HCEC 1CT (cell line): Measurements from ENCODE around the gene ATP6V1E1.
"Not testable (repeated sequence)": the region's sequence is repeated elsewhere in the genome, so short reads cannot be mapped to it uniquely, and the experiment has no call there.

Experiments used
- DNase-seq: peaks from one replicate; pipeline ENCODE4 v3.0.0-alpha.2; 2017

ATP6V1E1 gene

GRCh38 chr22:17628406-17629172, at the start of gene ATP6V1E1:
Gene ATP6V1E1 (minus strand): TSS chr22:17628749. CDS start chr22:17628635, 114 bp downstream.
- DNase-seq: peak; percentile 95

- no peak for DNase-seq
Measured at GRCh38 chr22:17675584-17675983, 47.0 kb upstream of the ATP6V1E1 start.

- no peak for DNase-seq
Measured at GRCh38 chr22:17674152-17674551, 45.6 kb upstream of the ATP6V1E1 start.

GRCh38 chr22:17672417-17672991, 44.0 kb upstream of the ATP6V1E1 start:
- peak; percentile 11 for DNase-seq

GRCh38 chr22:17671521-17672092, 43.1 kb upstream of the ATP6V1E1 start:
- DNase-seq: not testable (repeated sequence)

- DNase-seq: no peak
Measured at GRCh38 chr22:17665854-17666253, 37.3 kb upstream of the ATP6V1E1 start.

- DNase-seq: no peak
Measured at GRCh38 chr22:17665248-17665647, 36.7 kb upstream of the ATP6V1E1 start.

- no peak for DNase-seq
Measured at GRCh38 chr22:17664414-17665055, 36.0 kb upstream of the ATP6V1E1 start.

GRCh38 chr22:17656870-17657395, 28.4 kb upstream of the ATP6V1E1 start:
- no peak for DNase-seq

GRCh38 chr22:17655289-17655688, 26.7 kb upstream of the ATP6V1E1 start:
- no peak for DNase-seq

GRCh38 chr22:17648569-17648968, 20.0 kb upstream of the ATP6V1E1 start:
- DNase-seq: no peak

GRCh38 chr22:17647991-17648390, 19.4 kb upstream of the ATP6V1E1 start:
- DNase-seq: no peak

GRCh38 chr22:17647452-17647851, 18.9 kb upstream of the ATP6V1E1 start:
- DNase-seq: no peak

- not testable (repeated sequence) for DNase-seq
Measured at GRCh38 chr22:17642357-17642756, 13.8 kb upstream of the ATP6V1E1 start.

GRCh38 chr22:17641269-17641668, 12.7 kb upstream of the ATP6V1E1 start:
- DNase-seq: no peak

GRCh38 chr22:17639247-17639741, 10.7 kb upstream of the ATP6V1E1 start:
- peak; percentile 59 for DNase-seq

- DNase-seq: peak; percentile 84
Measured at GRCh38 chr22:17638432-17639246, 10.1 kb upstream of the ATP6V1E1 start, which contains the start of gene BCL2L13. Gene BCL2L13 (plus strand): TSS chr22:17638757. CDS start chr22:17655712, 16,955 bp downstream.

GRCh38 chr22:17638182-17638431, 9.6 kb upstream of the ATP6V1E1 start:
- DNase-seq: no peak

GRCh38 chr22:17637490-17638181, 9.1 kb upstream of the ATP6V1E1 start:
- DNase-seq: no peak

- DNase-seq: not testable (repeated sequence)
Measured at GRCh38 chr22:17636850-17637249, 8.3 kb upstream of the ATP6V1E1 start.

- peak; percentile 72 for DNase-seq
Measured at GRCh38 chr22:17634696-17635095, 6.1 kb upstream of the ATP6V1E1 start.

- no peak for DNase-seq
Measured at GRCh38 chr22:17633998-17634323, 5.4 kb upstream of the ATP6V1E1 start.
